Astrocyte (in vitro differentiated cells and primary cell): ENCODE data around the gene CHCHD6.

Experiments used
- EZH2 ChIP-seq: IDR thresholded peaks from 2 replicates; pipeline ENCODE4 v1.6.1; 2012; ENCODE audit warnings: mild to moderate bottlenecking, low read length, inconsistent platforms; ENCODE audit not compliant: insufficient read depth
- TF ChIP-seq, protein P1 (sequence below): IDR thresholded peaks from 2 replicates; pipeline ENCODE4 v1.5.1; 2011; ENCODE audit warnings: low read depth, mild to moderate bottlenecking, inconsistent platforms, low read length, moderate library complexity; ENCODE audit not compliant: insufficient read depth

DNA sequence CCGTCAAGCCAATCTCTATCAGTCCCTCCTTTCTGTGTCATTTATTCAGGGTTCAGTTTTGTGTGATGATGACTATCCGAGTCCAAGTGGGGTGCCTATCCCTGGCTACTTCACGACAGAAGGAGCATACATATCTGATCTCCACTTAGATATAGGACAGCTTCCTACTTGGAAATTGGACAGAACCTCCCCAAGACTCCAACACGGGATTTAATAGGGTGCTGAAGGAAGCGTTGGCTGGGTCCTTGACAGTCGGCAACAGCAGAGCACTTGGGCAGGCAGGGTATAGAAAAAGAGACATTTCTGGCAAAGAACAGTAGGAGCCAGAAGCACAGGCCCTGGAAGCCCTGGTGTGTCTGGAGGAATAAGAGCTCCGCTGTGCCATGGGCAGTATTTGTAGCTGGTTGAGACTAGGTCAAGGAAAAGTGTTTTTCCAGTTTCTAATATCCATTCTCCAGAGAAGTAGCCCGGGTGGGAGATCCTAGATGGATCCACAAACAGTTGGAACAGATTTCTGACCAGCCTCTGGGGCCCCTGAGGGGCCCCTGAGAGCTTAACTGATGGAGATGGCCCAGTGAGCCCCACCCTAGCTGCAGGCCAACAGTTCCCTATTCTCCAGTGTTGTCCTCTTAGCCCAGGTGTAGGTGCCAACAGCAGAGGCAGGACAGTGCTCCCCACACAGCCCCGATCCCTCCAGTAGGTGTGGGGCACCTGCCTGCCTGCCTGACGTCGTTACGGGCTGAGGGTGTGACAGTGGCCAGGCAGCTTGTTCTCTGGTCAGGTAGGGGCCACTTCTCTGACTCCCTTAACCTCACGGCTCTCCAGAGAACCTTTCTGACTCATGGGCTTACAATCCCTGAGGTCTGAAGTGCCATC is 130.8 kb downstream of the CHCHD6 start:
- TF ChIP-seq, protein P1, sequence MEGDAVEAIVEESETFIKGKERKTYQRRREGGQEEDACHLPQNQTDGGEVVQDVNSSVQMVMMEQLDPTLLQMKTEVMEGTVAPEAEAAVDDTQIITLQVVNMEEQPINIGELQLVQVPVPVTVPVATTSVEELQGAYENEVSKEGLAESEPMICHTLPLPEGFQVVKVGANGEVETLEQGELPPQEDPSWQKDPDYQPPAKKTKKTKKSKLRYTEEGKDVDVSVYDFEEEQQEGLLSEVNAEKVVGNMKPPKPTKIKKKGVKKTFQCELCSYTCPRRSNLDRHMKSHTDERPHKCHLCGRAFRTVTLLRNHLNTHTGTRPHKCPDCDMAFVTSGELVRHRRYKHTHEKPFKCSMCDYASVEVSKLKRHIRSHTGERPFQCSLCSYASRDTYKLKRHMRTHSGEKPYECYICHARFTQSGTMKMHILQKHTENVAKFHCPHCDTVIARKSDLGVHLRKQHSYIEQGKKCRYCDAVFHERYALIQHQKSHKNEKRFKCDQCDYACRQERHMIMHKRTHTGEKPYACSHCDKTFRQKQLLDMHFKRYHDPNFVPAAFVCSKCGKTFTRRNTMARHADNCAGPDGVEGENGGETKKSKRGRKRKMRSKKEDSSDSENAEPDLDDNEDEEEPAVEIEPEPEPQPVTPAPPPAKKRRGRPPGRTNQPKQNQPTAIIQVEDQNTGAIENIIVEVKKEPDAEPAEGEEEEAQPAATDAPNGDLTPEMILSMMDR = no peak
- no peak for TF ChIP-seq EZH2
